HL-60 (cell line): ENCODE data around the gene NDUFS5.
"Not testable (repeated sequence)": the region's sequence is repeated elsewhere in the genome, so short reads cannot be mapped to it uniquely, and the experiment has no call there.

Experiments
- DNase-seq, 2 experiments: peaks; one replicate each; pipeline ENCODE4 v3.0.0-alpha.2; 2010 to 2020; ENCODE audit warnings: low read depth in 1 of 2, low spot score in 1 of 2
- H3K27ac ChIP-seq: fragments of 250-450 bp; sonication (Bioruptor Pico); replicated peaks from 2 replicates; pipeline ENCODE4 v1.5.1; 2020; ENCODE audit warnings: mild to moderate bottlenecking, moderate library complexity
- H3K27me3 ChIP-seq: fragments of 250-450 bp; sonication (Bioruptor Pico); 2 replicates; pipeline ENCODE4 v1.5.1; 2021; ENCODE audit warnings: mild to moderate bottlenecking, moderate library complexity; ENCODE audit not compliant: insufficient read depth, poor library complexity, severe bottlenecking
- H3K4me3 ChIP-seq: replicated peaks from 2 replicates; pipeline ENCODE4 v1.5.1; 2011; ENCODE audit warnings: mild to moderate bottlenecking, control low read depth, low read length; ENCODE audit not compliant: insufficient read depth
- CTCF ChIP-seq: IDR thresholded peaks from one replicate; pipeline ENCODE4 v1.5.1; 2011; ENCODE audit warnings: low read length, control low read depth, inconsistent platforms; ENCODE audit not compliant: insufficient read depth
- GABPA ChIP-seq: IDR thresholded peaks from 2 replicates; pipeline ENCODE4 v1.6.1; 2012; ENCODE audit warnings: low read depth
- POLR2AphosphoS5 ChIP-seq: IDR thresholded peaks from 2 replicates; pipeline ENCODE4 v1.6.1; 2012; ENCODE audit warnings: low read depth
- REST ChIP-seq: IDR thresholded peaks from 2 replicates; pipeline ENCODE4 v1.6.1; 2012; ENCODE audit warnings: low read depth; ENCODE audit not compliant: insufficient replicate concordance
- SPI1 ChIP-seq: IDR thresholded peaks from 2 replicates; pipeline ENCODE4 v1.6.1; 2012; ENCODE audit warnings: low read depth, mild to moderate bottlenecking, borderline replicate concordance
- long read RNA-seq: library from polyadenylated mRNA; unstranded; transcript quantifications from one replicate; pipeline ENCODE4 v2.0.0, GENCODE V29; 2020

Gene NDUFS5
- long read RNA-seq, transcript NDUFS5-201 (3 exons, 544 nt), result major isoform, 26 of 44 reads
- long read RNA-seq, transcript NDUFS5-202 (3 exons, 548 nt), result minor isoform, 17 of 44 reads
- long read RNA-seq, partial matches to known transcripts, result 0 of 44 reads
- long read RNA-seq, other reads (novel, unspliced or antisense), result 1 of 44 reads

DNA sequence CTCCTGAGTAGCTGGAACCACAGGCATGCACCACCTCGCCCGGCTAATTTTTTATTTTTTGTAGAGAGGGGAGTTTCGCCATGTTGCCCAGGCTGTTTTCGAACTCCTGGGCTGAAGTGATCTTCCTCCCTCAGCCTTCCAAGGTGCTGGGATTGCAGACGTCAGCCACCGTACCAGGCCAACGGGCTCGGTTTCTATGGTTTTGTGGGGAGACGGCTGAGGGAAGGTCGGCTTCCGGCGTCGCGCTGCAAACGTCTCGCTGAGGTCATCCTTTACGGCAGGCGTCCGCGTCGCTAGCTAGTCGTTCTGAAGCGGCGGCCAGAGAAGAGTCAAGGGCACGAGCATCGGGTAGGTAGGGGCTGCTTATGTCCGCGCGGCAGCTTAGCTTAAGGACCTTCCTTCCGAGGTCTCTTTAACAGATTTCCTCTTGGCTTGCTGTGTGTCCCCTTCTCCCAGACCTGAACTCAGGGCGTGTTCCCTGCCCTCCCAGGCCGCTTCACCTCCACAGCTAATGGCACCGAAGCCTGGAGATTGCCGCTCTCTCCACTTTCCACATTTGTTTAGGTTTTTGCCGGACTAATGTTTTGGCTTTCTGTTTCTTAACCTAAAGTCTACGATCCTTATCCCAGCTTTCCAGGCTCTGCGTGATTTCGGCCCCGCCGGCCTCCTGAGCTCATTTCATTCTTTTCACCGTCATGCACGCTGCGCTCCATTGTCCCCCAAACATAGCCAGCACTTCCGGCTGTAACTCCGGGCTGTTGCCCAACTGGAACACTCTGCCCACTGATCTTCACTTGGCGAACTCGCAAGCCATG lies at the start of gene NDUFS5:
NDUFS5 (plus strand) TSS at position 300 of the 815 bp plus-strand sequence. CDS start 2,375 bp downstream, outside the sequence.
- Histone ChIP-seq H3K27me3 (no peaks in the 10 kb centered on the region), H3K27ac (peak within 1 kb of the TSS; percentile 85), H3K4me3 (peak within 1 kb of the TSS; percentile 64)
- TF ChIP-seq CTCF (no peak), REST (peak; percentile 36), POLR2AphosphoS5 (peak; percentile 93), GABPA (no peak), SPI1 (peak; percentile 1; the same call in 1 of the 2 replicates)
- DNase-seq, result peak; percentile 93 to 94

DNA sequence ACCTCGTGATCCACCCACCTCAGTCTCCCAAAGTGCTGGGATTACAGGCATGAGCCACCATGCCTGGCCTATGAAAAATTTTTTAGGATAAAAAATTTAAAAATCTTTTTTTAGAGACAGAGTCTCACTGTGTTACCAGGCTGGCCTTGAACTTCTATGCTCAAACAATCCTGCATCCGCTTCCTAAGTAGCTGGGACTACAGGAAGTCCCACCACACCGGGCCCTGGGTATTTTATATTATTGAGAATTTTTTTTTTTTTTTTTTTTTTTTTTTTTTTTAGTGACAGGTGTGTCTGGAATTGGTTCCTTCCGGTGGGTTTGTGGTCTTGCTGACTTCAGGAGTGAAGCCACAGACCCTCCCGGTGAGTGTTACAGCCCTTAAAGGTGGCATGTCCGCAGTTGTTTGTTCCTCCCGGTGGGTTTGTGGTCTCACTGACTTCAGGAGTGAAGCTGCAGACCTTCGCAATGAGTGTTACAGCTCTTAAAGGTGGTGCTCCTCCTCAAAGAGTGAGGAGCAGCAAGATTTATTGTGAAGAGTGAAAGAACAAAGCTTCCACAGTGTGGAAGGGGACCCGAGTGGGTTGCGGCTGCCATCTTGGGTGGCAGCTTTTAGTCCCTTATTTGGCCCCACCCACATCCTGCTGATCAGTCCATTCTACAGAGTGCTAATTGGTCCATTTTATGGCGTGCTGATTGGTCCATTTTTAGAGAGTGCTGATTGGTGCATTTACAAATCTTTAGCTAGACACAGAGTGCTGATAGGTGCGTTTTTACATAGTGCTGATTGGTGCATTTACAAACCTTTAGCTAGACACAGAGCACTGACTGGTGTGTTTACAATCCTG lies 48.5 kb upstream of the NDUFS5 start:
- H3K4me3 ChIP-seq, H3K27ac ChIP-seq, DNase-seq, H3K27me3 ChIP-seq: not testable (repeated sequence)

DNA sequence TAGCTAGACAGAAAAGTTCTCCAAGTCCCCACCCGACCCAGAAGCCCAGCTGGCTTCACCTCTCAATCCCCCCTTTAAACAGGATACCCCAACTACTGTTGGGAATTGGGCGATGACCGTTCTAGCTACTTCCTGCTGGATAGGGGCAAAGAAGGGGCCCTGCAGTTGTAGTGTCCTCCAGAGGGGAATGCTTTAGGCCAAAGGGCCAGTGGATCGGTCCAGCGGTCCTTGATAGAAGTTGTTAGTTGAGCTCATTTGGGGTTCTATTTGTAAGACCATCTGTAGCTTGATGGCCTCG lies 48.0 kb upstream of the NDUFS5 start:
- H3K27ac ChIP-seq, H3K4me3 ChIP-seq, DNase-seq, H3K27me3 ChIP-seq: not testable (repeated sequence)

DNA sequence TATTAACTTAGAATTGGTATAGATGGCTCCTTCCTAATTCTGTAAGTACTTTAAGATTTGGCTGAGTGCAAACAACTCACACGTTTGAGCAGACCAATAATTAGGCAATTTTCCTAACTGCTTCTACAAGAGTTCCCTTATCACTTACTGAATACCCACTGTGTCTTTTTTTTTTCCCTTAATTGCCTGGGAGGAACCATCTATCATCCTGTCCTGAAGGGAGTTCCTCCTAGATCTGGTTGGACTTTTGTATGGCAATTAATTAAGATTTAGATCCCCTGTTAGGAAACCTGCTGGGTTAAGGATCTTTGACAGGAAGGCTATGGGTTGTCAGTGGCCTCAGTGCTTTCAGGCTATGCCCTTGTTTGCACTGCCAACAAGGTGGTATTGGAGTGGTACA lies 46.8 kb upstream of the NDUFS5 start:
- H3K27me3 ChIP-seq, DNase-seq, H3K27ac ChIP-seq, H3K4me3 ChIP-seq: not testable (repeated sequence)

DNA sequence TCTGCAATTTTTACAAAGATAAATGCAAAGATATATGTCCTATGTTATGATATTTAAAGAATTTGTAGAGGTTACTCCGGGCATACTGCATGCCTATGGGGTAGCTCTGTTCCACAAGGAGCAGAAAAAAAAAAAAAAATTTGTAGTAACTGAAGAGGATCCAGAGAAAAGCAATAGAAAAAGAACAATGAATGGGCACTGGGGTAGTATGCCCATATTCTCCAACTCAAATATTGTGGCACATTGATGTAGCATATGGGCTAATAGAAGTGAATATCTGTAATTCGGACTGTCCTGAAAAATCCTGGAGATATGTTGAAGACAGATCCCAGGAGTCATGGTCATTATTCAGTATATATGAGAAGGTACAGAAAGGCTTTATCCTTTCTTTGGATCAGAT lies 36.2 kb upstream of the NDUFS5 start:
- no peaks in the 10 kb centered on the region for H3K27me3 ChIP-seq

More for the DNA sequence above, 36.2 kb upstream of the NDUFS5 start:
- DNase-seq, result no peak
- peak overlapping the region; percentile 88 for H3K27ac ChIP-seq
- TF ChIP-seq GABPA (no peak), SPI1 (no peak), CTCF (no peak), REST (no peak), POLR2AphosphoS5 (no peak)
- H3K4me3 ChIP-seq, result no peak overlapping the region
